NCI-H2227 (cell line): ENCODE measurements around the gene ATP10D.

Experiments used
- DNase-seq: peaks from one replicate; lab custom pipeline; 2025; ENCODE audit not compliant: unreplicated experiment; lab: John Stamatoyannopoulos, UW

The ATP10D gene

DNA sequence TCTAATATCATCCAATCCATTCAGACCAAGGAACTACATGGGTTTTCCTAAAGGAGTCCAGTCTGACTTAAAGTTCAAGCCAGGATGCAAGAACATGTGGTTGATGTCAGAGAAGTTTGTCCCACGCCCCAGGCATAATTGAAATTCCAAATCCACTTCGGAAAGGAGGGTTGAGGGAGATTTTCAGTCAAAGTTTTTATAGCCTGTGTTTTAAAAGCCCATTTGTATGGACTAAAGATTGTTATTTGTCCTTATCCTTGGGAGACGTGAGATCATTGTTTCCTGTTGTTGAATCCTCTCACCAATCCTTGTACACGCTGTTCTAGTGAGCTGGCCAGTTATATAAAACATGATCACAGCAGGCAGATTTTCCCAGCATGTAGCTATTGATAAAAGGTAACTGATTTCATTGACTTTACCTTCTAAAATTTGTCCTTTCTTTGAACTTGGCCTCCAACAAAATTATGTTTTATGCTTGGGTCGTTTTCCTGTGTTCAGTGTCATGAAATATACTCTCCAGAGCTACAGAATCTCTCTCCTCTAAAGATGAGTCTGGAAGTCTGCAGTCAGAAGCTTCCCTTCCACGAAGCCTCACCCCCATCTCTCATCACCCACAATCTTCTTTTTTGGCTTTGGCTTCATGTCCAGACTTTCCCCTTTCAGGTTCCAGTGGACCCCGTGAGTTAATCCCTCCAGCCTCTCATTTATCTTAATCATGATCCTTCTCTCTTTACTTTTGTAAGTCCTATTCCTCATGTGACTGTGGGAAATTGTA lies 92.9 kb downstream of the ATP10D start:
- no peak for DNase-seq

DNA sequence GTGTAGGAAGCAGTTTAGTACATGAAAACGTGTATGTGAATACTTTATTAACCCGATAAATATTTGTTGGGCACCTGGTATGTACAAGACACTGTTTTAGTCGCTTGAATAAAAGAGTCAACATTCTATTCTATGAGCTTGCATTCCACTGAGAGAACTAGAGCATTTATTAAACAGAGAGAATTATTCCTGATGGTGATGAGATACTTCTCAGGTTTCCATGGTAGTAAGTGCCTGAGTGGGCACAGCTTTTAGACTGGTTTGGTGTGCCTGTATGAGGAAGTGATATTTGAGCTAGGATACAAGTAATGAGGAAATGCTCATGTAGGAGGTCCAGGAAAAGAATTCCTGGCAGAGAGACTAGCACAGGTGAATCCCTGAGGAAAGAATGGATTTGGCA lies 94.2 kb downstream of the ATP10D start:
- DNase-seq = no peak

DNA sequence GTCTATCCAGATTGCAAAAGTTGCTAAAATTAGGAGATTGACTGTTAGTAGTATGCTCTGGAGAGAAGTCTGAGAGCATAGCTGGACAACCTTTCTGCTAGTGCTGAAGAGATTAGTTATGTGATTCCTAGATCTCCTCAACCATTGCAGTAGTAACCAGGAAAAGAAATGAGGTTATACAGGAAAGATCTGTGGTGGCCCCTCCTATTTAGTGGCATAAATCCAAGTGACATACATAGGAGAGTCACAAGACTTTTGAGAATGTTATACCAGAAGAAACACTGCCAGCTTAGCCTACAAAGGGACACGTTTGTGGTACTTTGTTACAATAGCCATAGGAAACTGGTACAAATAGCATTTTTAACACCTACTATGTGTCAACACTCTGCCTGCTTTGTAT lies 105.2 kb downstream of the ATP10D start:
- no peak for DNase-seq

DNA sequence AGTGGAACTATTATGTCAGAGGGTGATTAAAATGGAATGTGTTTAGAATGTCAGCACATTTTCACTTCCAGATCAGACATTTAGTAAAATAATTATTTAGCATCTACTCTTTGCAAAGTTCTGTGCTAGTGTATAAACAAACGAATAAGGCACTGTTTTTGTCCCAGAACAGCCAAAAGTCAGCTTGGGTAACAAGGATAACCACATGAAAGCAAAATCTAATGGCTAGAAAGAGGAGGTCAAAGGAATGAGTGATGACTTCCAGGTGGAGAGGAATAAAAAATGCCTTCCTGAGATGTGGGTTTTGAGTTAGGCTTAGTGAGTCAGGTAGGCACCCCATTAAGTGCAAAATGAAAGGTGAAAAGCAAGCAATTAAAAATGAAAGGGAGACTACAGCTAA lies 112.6 kb downstream of the ATP10D start:
- no peak for DNase-seq

DNA sequence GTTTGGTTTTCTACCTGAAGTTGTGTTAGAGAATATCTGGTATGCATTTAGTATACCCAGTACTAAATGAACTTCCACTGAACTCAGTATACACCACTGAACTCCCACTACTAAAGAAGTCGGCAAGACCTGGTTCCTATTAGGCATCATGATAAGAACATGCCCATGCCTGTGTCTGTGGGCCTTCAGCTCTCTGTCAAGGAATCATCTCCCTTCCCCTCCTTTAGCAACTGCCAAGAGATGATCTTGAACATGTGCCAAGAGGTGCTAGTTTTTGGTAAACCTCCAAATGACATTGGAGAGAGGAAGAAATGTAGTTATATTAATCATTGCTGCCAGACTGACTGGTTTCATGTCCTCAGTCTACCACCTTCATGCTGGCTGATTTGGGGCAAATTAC lies 113.2 kb downstream of the ATP10D start:
- DNase-seq = no peak

DNA sequence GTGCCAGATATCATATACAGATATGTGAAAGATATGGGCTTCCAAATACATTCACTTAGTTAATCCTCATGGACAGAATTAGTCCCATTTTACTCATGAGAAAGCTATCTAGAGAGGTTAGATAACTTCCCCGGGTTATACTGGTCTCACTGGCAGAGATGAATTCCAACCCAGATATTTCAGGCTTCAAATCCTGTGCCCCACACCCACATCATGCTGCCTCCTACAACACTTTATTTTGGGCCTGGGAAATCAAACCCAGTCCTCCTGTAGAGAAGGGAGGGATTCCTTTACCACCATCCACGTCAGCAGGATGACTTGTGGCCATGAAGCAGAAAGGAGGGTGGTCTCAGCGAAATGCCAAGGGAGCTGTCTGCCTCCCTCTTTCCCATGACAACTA lies 113.8 kb downstream of the ATP10D start:
- DNase-seq = no peak

DNA sequence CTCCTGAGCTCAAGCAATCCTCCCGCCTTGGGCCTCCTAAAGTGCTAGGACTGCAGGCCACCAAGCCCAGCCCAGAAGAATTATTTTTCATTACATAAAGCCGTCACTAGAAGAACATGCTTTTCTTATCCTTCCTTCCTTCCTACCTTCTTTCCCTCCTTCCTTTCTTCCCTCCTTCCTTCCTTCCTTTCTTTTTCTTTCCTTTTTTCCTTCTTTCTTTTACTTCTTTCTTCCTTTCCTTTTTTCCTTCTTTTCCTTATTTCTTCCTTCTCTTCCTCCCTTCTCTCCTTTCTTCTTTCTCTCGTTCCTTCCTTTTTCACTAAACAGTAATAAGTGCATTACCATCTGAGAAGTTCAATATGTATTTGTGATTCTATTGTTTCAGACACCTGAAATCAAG lies 121.4 kb downstream of the ATP10D start:
- no peak for DNase-seq

DNA sequence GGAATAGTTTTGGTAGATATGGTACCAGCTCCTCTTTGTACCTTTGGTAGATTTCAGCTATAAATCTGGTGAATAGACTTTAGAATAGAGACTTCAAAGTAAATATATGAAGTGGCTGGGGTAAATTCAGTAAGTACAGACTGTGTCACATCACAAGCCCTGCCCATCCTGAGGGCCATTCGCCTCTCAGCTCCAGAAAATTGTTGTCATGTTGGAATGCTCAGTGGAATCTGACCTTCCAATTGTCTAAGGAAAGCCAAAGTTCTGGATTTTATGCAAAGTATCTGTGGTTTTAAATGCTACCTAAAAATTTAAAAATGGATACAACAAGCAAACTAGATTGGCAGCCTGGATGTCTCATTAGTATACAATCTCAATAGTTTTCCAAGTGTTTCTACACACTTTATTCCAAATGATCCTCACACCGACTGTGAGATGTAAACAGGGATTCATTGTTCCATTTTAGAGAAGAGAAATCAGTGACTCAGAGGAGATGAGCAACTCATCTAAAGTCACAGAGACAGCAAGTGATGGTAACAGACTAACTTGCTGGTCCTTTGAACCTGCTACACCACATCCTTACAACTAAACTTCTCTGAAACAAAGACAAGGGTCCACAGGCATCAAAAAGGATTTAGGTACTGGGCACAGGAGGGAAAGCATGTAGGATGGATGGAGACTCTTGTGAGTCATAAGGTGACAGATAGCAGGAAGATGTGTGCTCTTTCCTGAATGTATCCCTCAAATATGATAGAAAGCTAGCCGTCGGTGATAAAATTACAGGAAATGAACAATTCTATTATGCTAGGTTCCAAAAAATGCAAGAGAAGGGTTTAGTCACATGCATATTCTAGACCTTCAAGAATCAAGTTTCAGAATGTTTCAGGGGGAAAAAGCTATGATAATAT lies 127.3 kb downstream of the ATP10D start:
- no peak for DNase-seq

DNA sequence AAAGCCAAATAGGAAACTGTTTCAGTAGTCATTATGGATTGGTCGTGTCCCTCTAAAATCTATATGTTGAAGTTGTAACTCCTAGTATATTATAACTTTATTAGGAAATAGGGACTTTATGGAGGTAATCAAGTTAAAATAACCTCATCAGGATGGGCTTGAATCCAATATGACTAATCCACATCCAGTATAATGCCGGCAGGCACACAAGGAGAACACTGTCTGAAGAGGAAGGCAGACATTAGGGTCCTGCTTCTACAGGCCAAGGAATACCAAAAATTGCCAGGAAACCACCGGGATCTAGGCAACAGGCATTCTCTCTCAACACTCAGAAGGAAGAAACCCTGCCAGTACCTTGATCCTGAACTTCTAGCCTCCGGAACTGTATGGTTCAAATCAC lies 130.3 kb downstream of the ATP10D start:
- DNase-seq = no peak

DNA sequence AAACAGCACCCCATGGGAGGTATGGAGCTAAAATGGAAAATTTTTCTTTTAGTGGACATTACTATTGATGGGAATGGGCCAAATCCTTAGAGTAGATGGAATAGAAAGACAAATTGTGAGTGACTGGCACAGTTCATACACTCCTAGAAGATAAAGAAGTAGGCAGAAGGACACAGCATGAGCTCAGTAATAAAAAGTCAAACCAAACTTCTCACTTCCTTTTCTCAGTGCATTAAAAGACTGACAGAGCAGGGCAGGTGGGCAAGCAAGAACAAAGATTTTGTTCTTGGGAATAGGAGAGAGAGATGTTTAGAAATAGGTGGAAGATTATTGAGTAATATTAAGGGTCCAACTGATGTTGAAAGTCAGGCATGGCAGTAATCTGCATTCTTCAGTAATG lies 132.5 kb downstream of the ATP10D start:
- no peak for DNase-seq

DNA sequence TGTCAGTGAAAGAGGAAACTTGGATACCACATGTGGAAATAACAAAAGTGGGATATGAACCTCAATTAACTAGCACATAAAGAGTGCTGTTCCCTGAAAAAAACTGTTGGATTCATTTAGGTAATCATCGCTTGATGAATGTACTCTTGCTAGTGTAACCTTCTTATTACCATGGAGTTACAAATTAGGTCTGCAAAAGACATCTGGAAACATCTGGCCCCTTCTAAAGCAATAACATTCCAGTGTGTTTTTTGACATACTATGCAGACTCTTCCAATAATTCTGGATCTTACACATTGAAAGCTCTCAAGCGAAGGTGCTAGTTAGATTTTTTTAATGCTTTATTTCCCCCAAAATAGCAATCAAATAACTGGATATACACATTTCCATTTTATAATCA lies 134.6 kb downstream of the ATP10D start:
- no peak for DNase-seq

DNA sequence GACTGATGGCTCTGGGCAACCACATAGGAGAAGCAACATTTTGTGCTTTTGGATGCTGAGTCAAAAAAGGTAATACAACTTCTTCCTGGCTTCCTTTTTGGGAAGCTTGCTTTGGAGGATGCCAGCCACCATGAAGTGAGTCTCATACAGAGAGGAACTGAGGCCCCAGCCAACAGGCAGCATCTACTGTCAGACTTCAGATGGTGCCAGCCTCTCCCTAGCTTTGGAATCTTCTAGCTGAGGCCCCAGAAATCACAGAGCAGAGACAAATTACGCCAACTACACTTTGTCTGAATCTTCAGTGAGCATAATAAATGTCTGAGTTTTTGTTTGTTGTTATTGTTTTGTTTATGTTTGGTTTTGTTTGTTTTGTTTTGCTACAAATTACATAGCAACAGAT lies 136.1 kb downstream of the ATP10D start:
- no peak for DNase-seq

DNA sequence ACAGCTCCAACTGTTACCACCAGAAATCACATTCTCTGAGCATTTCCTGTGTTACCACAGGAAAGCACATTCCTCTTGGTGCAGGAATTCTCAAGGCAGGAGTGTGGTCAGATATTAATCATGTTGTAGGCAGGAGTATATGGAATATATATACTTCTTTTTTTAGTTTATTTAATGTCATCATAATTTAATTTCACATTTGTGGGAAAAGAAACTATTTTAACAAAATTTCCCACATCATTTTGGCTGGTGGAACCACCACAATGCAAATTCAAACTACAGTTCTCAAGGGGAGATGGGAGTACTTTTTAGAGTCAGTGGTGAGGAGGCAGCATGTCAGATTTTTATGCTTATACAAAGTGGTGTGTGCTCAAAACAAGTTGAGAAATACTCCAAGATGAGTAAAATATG lies 139.0 kb downstream of the ATP10D start:
- DNase-seq = no peak

DNA sequence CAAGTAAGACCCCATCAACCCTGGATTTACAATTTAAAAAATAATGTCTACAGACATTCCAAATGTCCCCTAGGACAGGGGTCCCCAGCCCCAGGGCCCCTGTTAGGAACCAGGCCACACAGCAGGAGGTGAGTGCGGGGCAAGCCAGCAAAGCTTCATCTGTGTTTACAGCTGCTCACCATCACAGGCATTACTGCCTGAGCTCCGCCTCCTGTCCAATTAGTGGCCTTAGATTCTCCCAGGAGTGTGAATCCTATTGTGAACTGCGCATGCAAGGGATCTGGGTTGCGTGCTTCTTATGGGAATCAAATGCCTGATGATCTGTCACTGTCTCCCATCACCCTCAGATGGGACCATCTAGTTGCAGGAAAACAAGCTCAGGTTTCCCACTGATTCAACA lies 146.1 kb downstream of the ATP10D start:
- no peak for DNase-seq

DNA sequence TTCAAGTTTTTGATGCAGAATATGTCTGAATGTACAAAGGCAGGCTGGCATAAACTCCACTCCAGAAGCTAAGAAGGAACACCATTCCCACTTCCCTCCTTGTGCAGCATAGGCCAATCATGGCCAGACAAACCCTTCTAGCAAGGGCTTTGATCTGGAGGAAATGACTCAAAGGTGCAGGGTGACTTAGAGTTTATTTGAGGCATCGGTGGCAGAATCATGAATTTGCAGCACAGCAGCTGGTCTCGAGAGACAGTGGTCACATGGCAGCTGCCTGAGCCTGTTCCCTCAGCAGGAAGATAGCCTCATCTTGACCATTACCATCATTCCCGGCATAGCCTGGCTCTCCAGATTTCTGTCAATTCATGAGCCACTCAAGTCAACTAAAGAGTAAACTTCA lies 154.5 kb downstream of the ATP10D start:
- no peak for DNase-seq

DNA sequence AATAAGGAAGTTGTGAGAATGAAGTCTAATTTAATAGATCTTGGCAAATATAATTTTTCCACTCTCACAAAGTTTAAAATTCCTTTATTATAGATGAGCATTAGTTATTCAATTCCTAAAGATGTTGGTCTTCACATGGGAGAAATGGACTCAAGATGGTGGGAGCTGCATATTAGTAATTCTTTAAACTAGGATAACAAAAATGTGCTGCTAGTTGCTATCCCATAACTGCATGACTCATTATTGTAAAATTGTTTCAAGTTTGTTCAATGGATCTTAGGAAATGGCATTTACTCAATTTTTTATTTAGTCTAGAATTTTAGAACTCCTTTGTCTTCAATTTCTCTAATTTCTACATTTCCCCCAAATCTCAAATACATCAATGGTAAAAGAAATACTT lies 155.8 kb downstream of the ATP10D start:
- DNase-seq = no peak

DNA sequence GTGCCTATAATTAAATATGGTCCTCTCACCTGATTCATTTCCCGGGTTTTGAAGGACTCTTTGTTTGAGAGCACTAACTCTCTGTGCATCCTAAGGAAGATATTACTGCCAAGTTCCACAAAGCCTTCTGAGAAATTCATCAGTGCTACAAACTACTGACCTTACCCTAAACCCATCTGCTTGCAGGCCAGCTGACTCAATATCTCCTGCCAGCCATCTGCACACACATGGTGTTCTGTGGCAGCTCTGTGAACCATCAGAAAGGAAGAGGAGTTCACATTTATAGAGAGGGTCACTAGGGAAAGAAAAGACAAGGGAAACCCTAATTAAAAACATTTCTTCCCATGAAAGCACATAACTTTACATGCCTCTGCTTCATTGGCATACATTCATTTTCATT lies 156.7 kb downstream of the ATP10D start:
- DNase-seq = no peak

DNA sequence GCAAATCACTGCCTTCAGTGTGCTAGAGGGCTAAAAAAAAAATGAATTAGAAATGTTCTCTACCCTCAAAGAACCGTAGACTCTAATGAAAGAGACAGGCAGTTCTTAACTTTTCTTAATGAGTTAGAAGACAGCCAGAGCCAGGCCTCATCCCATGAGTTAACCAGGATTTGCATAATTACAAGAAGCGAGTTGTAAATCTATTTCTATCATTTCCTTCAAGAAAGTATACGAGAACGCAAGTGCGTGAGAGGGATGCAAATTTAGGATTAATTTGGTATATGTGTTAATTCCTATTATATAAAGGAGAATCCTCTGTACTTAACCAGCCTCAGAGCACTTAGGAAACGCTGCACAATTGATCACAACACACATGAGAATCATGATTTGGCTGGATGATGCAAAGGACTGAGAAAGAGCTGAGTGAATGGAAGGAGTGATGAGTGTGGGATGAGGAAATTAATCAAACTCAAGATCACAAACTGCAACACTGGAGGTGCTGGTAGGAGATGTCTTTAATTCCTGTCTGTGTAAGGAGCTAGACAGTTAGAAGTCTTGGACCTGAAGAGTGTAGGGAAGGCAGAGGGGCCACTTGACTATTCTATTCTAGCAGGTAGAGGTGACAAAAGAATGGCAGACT lies 157.2 kb downstream of the ATP10D start:
- no peak for DNase-seq
